IMR-90 (cell line): ENCODE results near the gene RABEP2.

ENCODE experiments used
- CEBPB ChIP-seq: IDR thresholded peaks from 2 replicates; pipeline ENCODE4 v1.6.1; 2012; ENCODE audit warnings: low read depth, low read length, improper control_type of control experiment
- CTCF ChIP-seq: conservative IDR thresholded peaks from 2 replicates; pipeline ENCODE4 v1.5.1; 2012; ENCODE audit warnings: mild to moderate bottlenecking, low read depth, low read length, improper control_type of control experiment
- ELK1 ChIP-seq: fragments of 150-350 bp; IDR thresholded peaks from 2 replicates; pipeline ENCODE4 v1.6.1; 2016; ENCODE audit warnings: low read depth, mild to moderate bottlenecking, low read length, moderate library complexity, borderline replicate concordance
- MXI1 ChIP-seq: IDR thresholded peaks from 2 replicates; pipeline ENCODE4 v1.6.1; 2012; ENCODE audit warnings: low read depth, mild to moderate bottlenecking, low read length, moderate library complexity, borderline replicate concordance
- POLR2A ChIP-seq: IDR thresholded peaks from 2 replicates; pipeline ENCODE4 v1.6.1; 2012; ENCODE audit warnings: mild to moderate bottlenecking, low read depth, low read length
- RAD21 ChIP-seq: IDR thresholded peaks from 2 replicates; pipeline ENCODE4 v1.6.1; 2012; ENCODE audit warnings: low read length, improper control_type of control experiment
- RFX5 ChIP-seq: IDR thresholded peaks from 2 replicates; pipeline ENCODE4 v1.8.0; 2012; ENCODE audit warnings: low read depth, mild to moderate bottlenecking, low read length, moderate library complexity
- USF2 ChIP-seq: fragments of 150-350 bp; IDR thresholded peaks from 2 replicates; pipeline ENCODE4 v1.6.1; 2017; ENCODE audit warnings: mild to moderate bottlenecking, antibody characterized with exemption, low read length, low read depth

- TF ChIP-seq USF2 (peak; percentile 50; the same call in 1 of the 2 replicates), CTCF (no peak), RAD21 (no peak), POLR2A (peak; percentile 38; the same call in 1 of the 2 replicates), RFX5 (no peak), ELK1 (no peak), CEBPB (no peak), MXI1 (peak; percentile 81; the same call in 1 of the 2 replicates)
Measured at GRCh38 chr16:28950648-28951409, 25.8 kb upstream of the RABEP2 start, which contains the start of gene NFATC2IP.
